Adrenal gland (tissue), 5 donors: ENCODE measurements around the gene MICU1.
A peak's percentile ranks its signal among the peaks of the same experiment; 100 is the strongest.

Source experiments
- POLR2A ChIP-seq, 2 donors: fragments of 450-650 bp; IDR thresholded peaks; one replicate each; pipeline ENCODE4 v1.6.1; 2017; ENCODE audit warnings: antibody characterized with exemption in 2 of 2, mild to moderate bottlenecking in 2 of 2, moderate library complexity in 1 of 2
- TF ChIP-seq, protein P1 (sequence below), 6 experiments: fragments of 450-650 bp in 4 of 6; fragments of 200-600 bp in 2 of 6; sonication (generic) in 1 of 6; IDR thresholded peaks; 1 replicate in 5 of 6; 2 replicates in 1 of 6; pipeline versions ENCODE4 v1.5.1 to v1.8.0; 2016 to 2021; ENCODE audit warnings: antibody characterized with exemption in 6 of 6, mild to moderate bottlenecking in 2 of 6, moderate library complexity in 1 of 6
- donor health status: DM: no; HTN: no; CAD: no.

DNA sequence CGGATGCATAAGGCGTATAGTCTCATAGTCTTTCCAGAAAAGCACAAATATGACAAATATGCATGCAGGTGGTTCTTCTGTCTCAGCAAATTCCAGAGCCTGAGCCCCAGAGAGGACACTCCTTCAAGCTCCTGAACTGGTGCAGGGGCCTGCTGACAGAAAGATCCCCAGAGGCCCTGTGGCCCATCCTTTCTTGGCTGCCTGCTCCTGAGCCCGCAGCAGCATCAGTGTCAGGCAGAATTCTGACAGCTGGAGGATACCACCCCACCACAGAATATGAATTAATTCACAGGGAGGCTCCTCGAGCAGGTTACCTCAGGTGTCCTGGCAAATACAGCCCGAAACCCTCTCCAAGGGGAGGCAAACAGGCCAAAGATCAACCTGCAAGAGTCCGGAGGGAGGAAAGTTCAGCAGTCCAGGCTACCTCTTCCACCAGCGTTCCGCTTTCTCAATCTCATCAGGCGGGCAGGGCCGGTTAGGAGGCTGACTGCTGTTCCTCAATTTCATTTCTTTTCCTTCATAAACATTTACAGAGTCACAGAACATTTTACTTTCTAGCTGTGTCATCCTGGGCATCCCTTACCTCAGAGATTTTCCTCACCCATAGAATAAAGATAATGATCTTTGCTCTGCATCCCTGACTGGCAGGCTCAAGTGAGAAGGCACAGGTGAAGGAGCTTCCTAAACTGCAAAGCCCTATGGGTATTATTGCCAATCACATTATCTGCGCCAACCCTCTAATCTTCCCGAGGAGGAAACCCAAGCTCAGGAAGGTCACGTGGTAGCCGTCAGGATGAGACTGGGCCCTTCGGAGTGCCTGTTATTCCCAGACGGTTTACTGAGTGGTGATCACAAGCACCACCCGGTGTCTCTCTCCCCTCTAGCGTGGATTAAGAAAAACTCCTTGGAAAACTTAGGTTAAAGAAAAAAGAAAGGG, 272.6 kb downstream of the MICU1 start:
- TF ChIP-seq, protein P1, sequence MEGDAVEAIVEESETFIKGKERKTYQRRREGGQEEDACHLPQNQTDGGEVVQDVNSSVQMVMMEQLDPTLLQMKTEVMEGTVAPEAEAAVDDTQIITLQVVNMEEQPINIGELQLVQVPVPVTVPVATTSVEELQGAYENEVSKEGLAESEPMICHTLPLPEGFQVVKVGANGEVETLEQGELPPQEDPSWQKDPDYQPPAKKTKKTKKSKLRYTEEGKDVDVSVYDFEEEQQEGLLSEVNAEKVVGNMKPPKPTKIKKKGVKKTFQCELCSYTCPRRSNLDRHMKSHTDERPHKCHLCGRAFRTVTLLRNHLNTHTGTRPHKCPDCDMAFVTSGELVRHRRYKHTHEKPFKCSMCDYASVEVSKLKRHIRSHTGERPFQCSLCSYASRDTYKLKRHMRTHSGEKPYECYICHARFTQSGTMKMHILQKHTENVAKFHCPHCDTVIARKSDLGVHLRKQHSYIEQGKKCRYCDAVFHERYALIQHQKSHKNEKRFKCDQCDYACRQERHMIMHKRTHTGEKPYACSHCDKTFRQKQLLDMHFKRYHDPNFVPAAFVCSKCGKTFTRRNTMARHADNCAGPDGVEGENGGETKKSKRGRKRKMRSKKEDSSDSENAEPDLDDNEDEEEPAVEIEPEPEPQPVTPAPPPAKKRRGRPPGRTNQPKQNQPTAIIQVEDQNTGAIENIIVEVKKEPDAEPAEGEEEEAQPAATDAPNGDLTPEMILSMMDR (IDR thresholded peaks at IDR 0.05) = no peak
- peak in 1 of 2 donors; percentile 27 for TF ChIP-seq POLR2A (IDR thresholded peaks at IDR 0.05)
